Measurements from ENCODE around the gene GNG2. TPM values are rescaled to one million over a fixed set of nuclear protein-coding genes. Genes with fewer than 3 reads are reported as not detected.

Gene GNG2
- total and polyA plus RNA-seq, 2 experiments from 2014 or later = 9.9 to 14.8 TPM

DNA sequence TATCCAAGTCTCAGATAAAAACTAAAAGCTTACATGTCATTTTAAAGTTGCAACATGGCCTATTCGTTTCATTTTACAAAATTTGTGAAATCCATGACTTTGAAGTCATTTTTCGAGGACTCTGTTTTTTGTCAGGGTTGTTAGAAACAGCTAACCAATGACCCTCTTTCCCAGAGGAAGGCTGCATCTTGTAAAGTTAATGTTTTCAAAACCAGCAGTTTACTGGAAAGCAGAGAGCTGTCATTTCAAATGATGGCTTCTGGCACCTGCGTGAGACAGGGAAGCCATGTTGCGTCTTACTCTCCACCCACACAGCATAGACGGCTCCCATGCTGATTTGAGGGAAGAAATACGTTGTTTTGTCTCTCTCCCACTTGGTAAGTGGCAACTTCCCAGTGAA is 78.8 kb downstream of the GNG2 start:
- H3K9me3 Mint-ChIP-seq = no peaks in the 10 kb centered on the region
- no peaks in the 10 kb centered on the region for H3K79me2 ChIP-seq (replicated peaks; ENCODE audit: insufficient read depth)
- no peaks in the 10 kb centered on the region for H3K9me2 ChIP-seq (ENCODE audit: insufficient read depth)
- no peak overlapping the region for H3K4me3 Mint-ChIP-seq
- H3K27ac ChIP-seq (ENCODE audit: low read depth) = no peak overlapping the region
- DNase-seq (ENCODE audit: low spot score) = no peak
- H3K27ac Mint-ChIP-seq = no peak overlapping the region
- peaks cover 3% of the 10 kb centered on the region for H3K27me3 Mint-ChIP-seq (ENCODE audit: insufficient read depth, low read depth, poor library complexity)
- H3K36me3 ChIP-seq (ENCODE audit: insufficient read depth) = no peaks in the 10 kb centered on the region
- no peaks in the 10 kb centered on the region for H3K27me3 ChIP-seq (ENCODE audit: insufficient read depth)
- no peaks in the 10 kb centered on the region for H3K36me3 Mint-ChIP-seq (ENCODE audit: low read depth)
- H3K4me3 ChIP-seq = no peak overlapping the region
- H4K20me1 ChIP-seq (replicated peaks; ENCODE audit: insufficient read depth) = no peaks in the 10 kb centered on the region
- H2AFZ ChIP-seq = no peak overlapping the region
- TF ChIP-seq, protein P1, sequence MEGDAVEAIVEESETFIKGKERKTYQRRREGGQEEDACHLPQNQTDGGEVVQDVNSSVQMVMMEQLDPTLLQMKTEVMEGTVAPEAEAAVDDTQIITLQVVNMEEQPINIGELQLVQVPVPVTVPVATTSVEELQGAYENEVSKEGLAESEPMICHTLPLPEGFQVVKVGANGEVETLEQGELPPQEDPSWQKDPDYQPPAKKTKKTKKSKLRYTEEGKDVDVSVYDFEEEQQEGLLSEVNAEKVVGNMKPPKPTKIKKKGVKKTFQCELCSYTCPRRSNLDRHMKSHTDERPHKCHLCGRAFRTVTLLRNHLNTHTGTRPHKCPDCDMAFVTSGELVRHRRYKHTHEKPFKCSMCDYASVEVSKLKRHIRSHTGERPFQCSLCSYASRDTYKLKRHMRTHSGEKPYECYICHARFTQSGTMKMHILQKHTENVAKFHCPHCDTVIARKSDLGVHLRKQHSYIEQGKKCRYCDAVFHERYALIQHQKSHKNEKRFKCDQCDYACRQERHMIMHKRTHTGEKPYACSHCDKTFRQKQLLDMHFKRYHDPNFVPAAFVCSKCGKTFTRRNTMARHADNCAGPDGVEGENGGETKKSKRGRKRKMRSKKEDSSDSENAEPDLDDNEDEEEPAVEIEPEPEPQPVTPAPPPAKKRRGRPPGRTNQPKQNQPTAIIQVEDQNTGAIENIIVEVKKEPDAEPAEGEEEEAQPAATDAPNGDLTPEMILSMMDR (conservative IDR thresholded peaks at IDR 0.05; ENCODE audit: low read depth in 2 of 2) = no peak
- no peak for TF ChIP-seq EZH2phosphoT487 (IDR thresholded peaks at IDR 0.05; ENCODE audit: unreplicated experiment)
- TF ChIP-seq CREB1 (CRISPR knock-in tag; IDR thresholded peaks at IDR 0.05; ENCODE audit: low read depth) = no peak
- TF ChIP-seq NANOG (IDR thresholded peaks at IDR 0.05; ENCODE audit: borderline replicate concordance) = no peak
- no peak for TF ChIP-seq POLR2AphosphoS5 (IDR thresholded peaks at IDR 0.05; ENCODE audit: low read depth)
- TF ChIP-seq, protein P2, sequence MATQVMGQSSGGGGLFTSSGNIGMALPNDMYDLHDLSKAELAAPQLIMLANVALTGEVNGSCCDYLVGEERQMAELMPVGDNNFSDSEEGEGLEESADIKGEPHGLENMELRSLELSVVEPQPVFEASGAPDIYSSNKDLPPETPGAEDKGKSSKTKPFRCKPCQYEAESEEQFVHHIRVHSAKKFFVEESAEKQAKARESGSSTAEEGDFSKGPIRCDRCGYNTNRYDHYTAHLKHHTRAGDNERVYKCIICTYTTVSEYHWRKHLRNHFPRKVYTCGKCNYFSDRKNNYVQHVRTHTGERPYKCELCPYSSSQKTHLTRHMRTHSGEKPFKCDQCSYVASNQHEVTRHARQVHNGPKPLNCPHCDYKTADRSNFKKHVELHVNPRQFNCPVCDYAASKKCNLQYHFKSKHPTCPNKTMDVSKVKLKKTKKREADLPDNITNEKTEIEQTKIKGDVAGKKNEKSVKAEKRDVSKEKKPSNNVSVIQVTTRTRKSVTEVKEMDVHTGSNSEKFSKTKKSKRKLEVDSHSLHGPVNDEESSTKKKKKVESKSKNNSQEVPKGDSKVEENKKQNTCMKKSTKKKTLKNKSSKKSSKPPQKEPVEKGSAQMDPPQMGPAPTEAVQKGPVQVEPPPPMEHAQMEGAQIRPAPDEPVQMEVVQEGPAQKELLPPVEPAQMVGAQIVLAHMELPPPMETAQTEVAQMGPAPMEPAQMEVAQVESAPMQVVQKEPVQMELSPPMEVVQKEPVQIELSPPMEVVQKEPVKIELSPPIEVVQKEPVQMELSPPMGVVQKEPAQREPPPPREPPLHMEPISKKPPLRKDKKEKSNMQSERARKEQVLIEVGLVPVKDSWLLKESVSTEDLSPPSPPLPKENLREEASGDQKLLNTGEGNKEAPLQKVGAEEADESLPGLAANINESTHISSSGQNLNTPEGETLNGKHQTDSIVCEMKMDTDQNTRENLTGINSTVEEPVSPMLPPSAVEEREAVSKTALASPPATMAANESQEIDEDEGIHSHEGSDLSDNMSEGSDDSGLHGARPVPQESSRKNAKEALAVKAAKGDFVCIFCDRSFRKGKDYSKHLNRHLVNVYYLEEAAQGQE (IDR thresholded peaks at IDR 0.05; ENCODE audit: unreplicated experiment) = no peak
- TF ChIP-seq EZH2 (IDR thresholded peaks at IDR 0.05; ENCODE audit: low read depth, unreplicated experiment) = no peak
- TF ChIP-seq, protein P3, sequence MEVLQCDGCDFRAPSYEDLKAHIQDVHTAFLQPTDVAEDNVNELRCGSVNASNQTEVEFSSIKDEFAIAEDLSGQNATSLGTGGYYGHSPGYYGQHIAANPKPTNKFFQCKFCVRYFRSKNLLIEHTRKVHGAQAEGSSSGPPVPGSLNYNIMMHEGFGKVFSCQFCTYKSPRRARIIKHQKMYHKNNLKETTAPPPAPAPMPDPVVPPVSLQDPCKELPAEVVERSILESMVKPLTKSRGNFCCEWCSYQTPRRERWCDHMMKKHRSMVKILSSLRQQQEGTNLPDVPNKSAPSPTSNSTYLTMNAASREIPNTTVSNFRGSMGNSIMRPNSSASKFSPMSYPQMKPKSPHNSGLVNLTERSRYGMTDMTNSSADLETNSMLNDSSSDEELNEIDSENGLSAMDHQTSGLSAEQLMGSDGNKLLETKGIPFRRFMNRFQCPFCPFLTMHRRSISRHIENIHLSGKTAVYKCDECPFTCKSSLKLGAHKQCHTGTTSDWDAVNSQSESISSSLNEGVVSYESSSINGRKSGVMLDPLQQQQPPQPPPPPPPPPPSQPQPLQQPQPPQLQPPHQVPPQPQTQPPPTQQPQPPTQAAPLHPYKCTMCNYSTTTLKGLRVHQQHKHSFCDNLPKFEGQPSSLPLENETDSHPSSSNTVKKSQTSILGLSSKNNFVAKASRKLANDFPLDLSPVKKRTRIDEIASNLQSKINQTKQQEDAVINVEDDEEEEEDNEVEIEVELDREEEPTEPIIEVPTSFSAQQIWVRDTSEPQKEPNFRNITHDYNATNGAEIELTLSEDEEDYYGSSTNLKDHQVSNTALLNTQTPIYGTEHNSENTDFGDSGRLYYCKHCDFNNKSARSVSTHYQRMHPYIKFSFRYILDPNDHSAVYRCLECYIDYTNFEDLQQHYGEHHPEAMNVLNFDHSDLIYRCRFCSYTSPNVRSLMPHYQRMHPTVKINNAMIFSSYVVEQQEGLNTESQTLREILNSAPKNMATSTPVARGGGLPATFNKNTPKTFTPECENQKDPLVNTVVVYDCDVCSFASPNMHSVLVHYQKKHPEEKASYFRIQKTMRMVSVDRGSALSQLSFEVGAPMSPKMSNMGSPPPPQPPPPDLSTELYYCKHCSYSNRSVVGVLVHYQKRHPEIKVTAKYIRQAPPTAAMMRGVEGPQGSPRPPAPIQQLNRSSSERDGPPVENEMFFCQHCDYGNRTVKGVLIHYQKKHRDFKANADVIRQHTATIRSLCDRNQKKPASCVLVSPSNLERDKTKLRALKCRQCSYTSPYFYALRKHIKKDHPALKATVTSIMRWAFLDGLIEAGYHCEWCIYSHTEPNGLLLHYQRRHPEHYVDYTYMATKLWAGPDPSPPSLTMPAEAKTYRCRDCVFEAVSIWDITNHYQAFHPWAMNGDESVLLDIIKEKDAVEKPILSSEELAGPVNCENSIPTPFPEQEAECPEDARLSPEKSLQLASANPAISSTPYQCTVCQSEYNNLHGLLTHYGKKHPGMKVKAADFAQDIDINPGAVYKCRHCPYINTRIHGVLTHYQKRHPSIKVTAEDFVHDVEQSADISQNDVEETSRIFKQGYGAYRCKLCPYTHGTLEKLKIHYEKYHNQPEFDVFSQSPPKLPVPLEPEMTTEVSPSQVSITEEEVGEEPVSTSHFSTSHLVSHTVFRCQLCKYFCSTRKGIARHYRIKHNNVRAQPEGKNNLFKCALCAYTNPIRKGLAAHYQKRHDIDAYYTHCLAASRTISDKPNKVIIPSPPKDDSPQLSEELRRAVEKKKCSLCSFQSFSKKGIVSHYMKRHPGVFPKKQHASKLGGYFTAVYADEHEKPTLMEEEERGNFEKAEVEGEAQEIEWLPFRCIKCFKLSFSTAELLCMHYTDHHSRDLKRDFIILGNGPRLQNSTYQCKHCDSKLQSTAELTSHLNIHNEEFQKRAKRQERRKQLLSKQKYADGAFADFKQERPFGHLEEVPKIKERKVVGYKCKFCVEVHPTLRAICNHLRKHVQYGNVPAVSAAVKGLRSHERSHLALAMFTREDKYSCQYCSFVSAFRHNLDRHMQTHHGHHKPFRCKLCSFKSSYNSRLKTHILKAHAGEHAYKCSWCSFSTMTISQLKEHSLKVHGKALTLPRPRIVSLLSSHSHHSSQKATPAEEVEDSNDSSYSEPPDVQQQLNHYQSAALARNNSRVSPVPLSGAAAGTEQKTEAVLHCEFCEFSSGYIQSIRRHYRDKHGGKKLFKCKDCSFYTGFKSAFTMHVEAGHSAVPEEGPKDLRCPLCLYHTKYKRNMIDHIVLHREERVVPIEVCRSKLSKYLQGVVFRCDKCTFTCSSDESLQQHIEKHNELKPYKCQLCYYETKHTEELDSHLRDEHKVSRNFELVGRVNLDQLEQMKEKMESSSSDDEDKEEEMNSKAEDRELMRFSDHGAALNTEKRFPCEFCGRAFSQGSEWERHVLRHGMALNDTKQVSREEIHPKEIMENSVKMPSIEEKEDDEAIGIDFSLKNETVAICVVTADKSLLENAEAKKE (CRISPR knock-in tag; IDR thresholded peaks at IDR 0.05) = no peak
- TF ChIP-seq ZNF331 (CRISPR knock-in tag; IDR thresholded peaks at IDR 0.05; ENCODE audit: low read depth) = no peak
- TF ChIP-seq, protein P4, sequence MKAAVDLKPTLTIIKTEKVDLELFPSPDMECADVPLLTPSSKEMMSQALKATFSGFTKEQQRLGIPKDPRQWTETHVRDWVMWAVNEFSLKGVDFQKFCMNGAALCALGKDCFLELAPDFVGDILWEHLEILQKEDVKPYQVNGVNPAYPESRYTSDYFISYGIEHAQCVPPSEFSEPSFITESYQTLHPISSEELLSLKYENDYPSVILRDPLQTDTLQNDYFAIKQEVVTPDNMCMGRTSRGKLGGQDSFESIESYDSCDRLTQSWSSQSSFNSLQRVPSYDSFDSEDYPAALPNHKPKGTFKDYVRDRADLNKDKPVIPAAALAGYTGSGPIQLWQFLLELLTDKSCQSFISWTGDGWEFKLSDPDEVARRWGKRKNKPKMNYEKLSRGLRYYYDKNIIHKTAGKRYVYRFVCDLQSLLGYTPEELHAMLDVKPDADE (IDR thresholded peaks at IDR 0.05) = no peak
- H3K4me2 ChIP-seq = no peak overlapping the region
- no peaks in the 10 kb centered on the region for H3F3A ChIP-seq (replicated peaks; ENCODE audit: low read depth)
- no peaks in the 10 kb centered on the region; the same call in 1 of the 2 replicates for H3K4me1 ChIP-seq (ENCODE audit: insufficient read depth)
- no peak for ATAC-seq
- H3K4me1 Mint-ChIP-seq = peaks cover 15% of the 10 kb centered on the region
